ENCODE data around the gene DNA2. TPM values are rescaled to one million over a fixed set of nuclear protein-coding genes. Genes with fewer than 3 reads are reported as not detected.

Gene DNA2
- total RNA-seq, 1 experiment from 2014 or later, result 19.4 TPM

Other genes with a start within 250 kb of the DNA2 start
- gene ATOH7, start 239.9 kb downstream of the DNA2 start, total RNA-seq (2014; rRNA removed), result 0.11 TPM in 1 of 2 replicates, not detected in the other
- gene HNRNPH3, start 139.9 kb downstream of the DNA2 start, total RNA-seq (2014; rRNA removed), result 20.0 and 36.6 TPM in 2 replicates
- gene PBLD, start 139.0 kb downstream of the DNA2 start, total RNA-seq (2014; rRNA removed), result 6.2 and 6.8 TPM in 2 replicates
- 14.0 and 19.1 TPM in 2 replicates for gene RUFY2, start 64.7 kb downstream of the DNA2 start, total RNA-seq (2014; rRNA removed)
- 9.7 and 11.7 TPM in 2 replicates for gene SLC25A16, start 55.5 kb upstream of the DNA2 start, total RNA-seq (2014; rRNA removed)
- gene TET1, start 88.4 kb upstream of the DNA2 start, total RNA-seq (2014; rRNA removed), result 2.9 and 3.2 TPM in 2 replicates
- 47.3 and 60.3 TPM in 2 replicates for gene CCAR1, start 249.3 kb upstream of the DNA2 start, total RNA-seq (2014; rRNA removed)